Measurements from ENCODE around the gene NOCT.
"Not testable (repeated sequence)": the region's sequence is repeated elsewhere in the genome, so short reads cannot be mapped to it uniquely, and the experiment has no call there.

NOCT gene

GRCh38 chr4:139015269-139015947, at the start of gene NOCT:
Gene NOCT (plus strand): TSS chr4:139015781. CDS start chr4:139015982, 201 bp downstream.
- peak; percentile 30 to 97 (median 84) for DNase-seq

- DNase-seq: no peak
Measured at GRCh38 chr4:138967313-138967712, 48.3 kb upstream of the NOCT start.

GRCh38 chr4:138972956-138973801, 42.4 kb upstream of the NOCT start:
- no peak for DNase-seq

GRCh38 chr4:138975225-138975624, 40.4 kb upstream of the NOCT start:
- no peak for DNase-seq

- DNase-seq: no peak
Measured at GRCh38 chr4:138976526-138976925, 39.1 kb upstream of the NOCT start.

GRCh38 chr4:138977524-138977923, 38.1 kb upstream of the NOCT start:
- no peak for DNase-seq

GRCh38 chr4:138978028-138978585, 37.5 kb upstream of the NOCT start:
- no peak for DNase-seq

GRCh38 chr4:138978600-138978999, 37.0 kb upstream of the NOCT start:
- no peak for DNase-seq

- no peak for DNase-seq
Measured at GRCh38 chr4:138979742-138980141, 35.8 kb upstream of the NOCT start.

GRCh38 chr4:138981930-138982390, 33.6 kb upstream of the NOCT start:
- DNase-seq: peak in 12 of 56 donors; percentile 1 to 61 (median 6)

- no peak for DNase-seq
Measured at GRCh38 chr4:138982754-138983153, 32.8 kb upstream of the NOCT start.

GRCh38 chr4:138983690-138984089, 31.9 kb upstream of the NOCT start:
- no peak for DNase-seq

GRCh38 chr4:138984647-138985046, 30.9 kb upstream of the NOCT start:
- DNase-seq: no peak

- DNase-seq: no peak
Measured at GRCh38 chr4:138992676-138993075, 22.9 kb upstream of the NOCT start.

- no peak for DNase-seq
Measured at GRCh38 chr4:138996090-138996489, 19.5 kb upstream of the NOCT start.

GRCh38 chr4:138999666-139000065, 15.9 kb upstream of the NOCT start:
- no peak for DNase-seq

GRCh38 chr4:139000134-139000533, 15.4 kb upstream of the NOCT start:
- not testable (repeated sequence) for DNase-seq

- DNase-seq: not testable (repeated sequence)
Measured at GRCh38 chr4:139001430-139001829, 14.2 kb upstream of the NOCT start.

GRCh38 chr4:139003668-139004067, 11.9 kb upstream of the NOCT start:
- DNase-seq: not testable (repeated sequence)

- DNase-seq: no peak
Measured at GRCh38 chr4:139005774-139006173, 9.8 kb upstream of the NOCT start.

- DNase-seq: no peak
Measured at GRCh38 chr4:139007640-139008039, 7.9 kb upstream of the NOCT start.

- DNase-seq: not testable (repeated sequence)
Measured at GRCh38 chr4:139008278-139008677, 7.3 kb upstream of the NOCT start.
